Measurements from ENCODE around the gene RPL28. TPM values are rescaled to one million over a fixed set of nuclear protein-coding genes. Genes with fewer than 3 reads are reported as not detected.
"Not testable (repeated sequence)": the region's sequence is repeated elsewhere in the genome, so short reads cannot be mapped to it uniquely, and the experiment has no call there.

RPL28 gene
- total and polyA plus RNA-seq, 11 donors: 196 to 1,391 (median 607) TPM

GRCh38 chr19:55419624-55420236, 34.0 kb downstream of the RPL28 start:
- Histone ChIP-seq H3K9me3 (no peaks in the 10 kb centered on the region), H3K27me3 (peaks cover 0 to 20% (median 0%) of the 10 kb centered on the region in 9 donors), H3K27ac (no peak overlapping the region), H3K36me3 (no peaks in the 10 kb centered on the region), H3K4me1 (no peaks in the 10 kb centered on the region), H3K4me3 (no peak overlapping the region)
- intact Hi-C loops (cut with DNase I): loop anchor here in 8 of 10 donors (2.0 to 10.0 kb wide), 4 partner anchors 115 to 279 kb away; partner anchors contain the start of gene TNNT1 (in 1 of the 8)
- ATAC-seq: no peak
- 76 to 82% (median 79%) methylated on average over 3 to 5 of the region's 5 CpGs for WGBS, 4 donors
- peak in 1 of 5 donors; percentile 4 for DNase-seq
- TF ChIP-seq POLR2A (IDR thresholded peaks at IDR 0.05) (no peak), CTCF (IDR thresholded peaks at IDR 0.05) (no peak)

- H3K27me3 ChIP-seq: peaks cover 0 to 23% (median 0%) of the 10 kb centered on the region in 9 donors
- H3K27ac ChIP-seq; intact Hi-C loops (cut with DNase I); H3K4me1 ChIP-seq; H3K36me3 ChIP-seq; ATAC-seq; H3K4me3 ChIP-seq; DNase-seq; H3K9me3 ChIP-seq: not testable (repeated sequence)
- WGBS, 4 donors: 51 to 63% (median 59%) methylated on average over 4 of the region's 4 CpGs
Measured at GRCh38 chr19:55421281-55421680, 35.5 kb downstream of the RPL28 start.

- DNase-seq (no peak), ATAC-seq (peak in 2 of 4 donors; percentile 31 to 73)
- intact Hi-C loops (cut with DNase I): no loop called here
- Histone ChIP-seq H3K4me3 (no peak overlapping the region), H3K36me3 (no peaks in the 10 kb centered on the region), H3K27me3 (peaks cover 0 to 22% (median under 1%) of the 10 kb centered on the region in 9 donors), H3K4me1 (no peaks in the 10 kb centered on the region), H3K27ac (no peak overlapping the region), H3K9me3 (no peaks in the 10 kb centered on the region)
- 42 to 64% (median 53%) methylated on average over 13 of the region's 13 CpGs for WGBS, 4 donors
- no peak for TF ChIP-seq POLR2A (IDR thresholded peaks at IDR 0.05)
- no peak for TF ChIP-seq CTCF (IDR thresholded peaks at IDR 0.05)
Measured at GRCh38 chr19:55423225-55424005, 37.7 kb downstream of the RPL28 start.

- H3K9me3 ChIP-seq: no peaks in the 10 kb centered on the region
- H3K4me1 ChIP-seq: no peaks in the 10 kb centered on the region
- peaks cover 0 to 22% (median 4%) of the 10 kb centered on the region in 9 donors for H3K27me3 ChIP-seq
- DNase-seq (no peak), ATAC-seq (no peak)
- H3K27ac ChIP-seq: no peak overlapping the region
- H3K36me3 ChIP-seq: no peaks in the 10 kb centered on the region
- TF ChIP-seq CTCF (IDR thresholded peaks at IDR 0.05): no peak
- no peak for TF ChIP-seq POLR2A (IDR thresholded peaks at IDR 0.05)
- whole genome bisulfite sequencing, 4 donors: 60 to 82% (median 76%) methylated on average over 3 of the region's 3 CpGs
- intact Hi-C loops (cut with DNase I): no loop called here
- H3K4me3 ChIP-seq: no peak overlapping the region
Measured at GRCh38 chr19:55424518-55424917, 38.8 kb downstream of the RPL28 start.
